HG02678 (cell line): ENCODE measurements around the gene ATP5MK.
"Not testable (repeated sequence)": the region's sequence is repeated elsewhere in the genome, so short reads cannot be mapped to it uniquely, and the experiment has no call there.

Source experiments
- ATAC-seq: cut with Tn5 transposase; IDR thresholded peaks from one replicate; pipeline ENCODE4 v1.9.1; 2021; ENCODE audit warnings: mild to moderate bottlenecking, moderate library complexity; ENCODE audit not compliant: unreplicated experiment

The ATP5MK gene

DNA sequence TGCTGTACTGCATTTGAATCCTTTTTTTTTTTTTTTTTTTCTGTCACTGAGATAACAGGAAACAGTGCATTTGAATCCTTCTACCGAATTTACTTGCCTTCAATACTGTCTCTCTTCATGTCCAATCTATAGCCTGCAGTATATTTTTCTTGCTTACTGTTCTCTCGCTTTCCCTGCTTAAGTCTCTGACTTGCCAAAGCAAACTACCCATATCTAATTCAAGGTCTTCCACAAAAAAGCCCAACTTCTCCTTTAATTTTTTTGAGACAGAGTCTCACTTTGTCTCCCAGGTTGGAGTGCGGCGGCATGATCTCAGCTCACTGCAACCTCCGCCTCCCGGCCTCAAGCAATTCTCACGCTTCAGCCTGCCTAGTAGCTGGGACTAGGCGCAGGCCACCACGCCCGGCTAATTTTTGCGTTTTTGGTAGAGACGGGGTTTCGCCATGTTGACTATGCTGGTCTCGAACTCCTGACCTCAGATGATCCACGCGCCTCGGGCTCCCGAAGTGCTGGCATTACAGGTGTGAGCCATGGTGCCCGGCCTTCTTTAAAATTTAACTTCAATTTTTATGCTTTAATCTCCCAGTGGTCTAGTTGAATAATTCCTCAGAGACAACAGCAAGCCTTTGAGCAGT, 1.0 kb upstream of the ATP5MK start:
- no peak for ATAC-seq

DNA sequence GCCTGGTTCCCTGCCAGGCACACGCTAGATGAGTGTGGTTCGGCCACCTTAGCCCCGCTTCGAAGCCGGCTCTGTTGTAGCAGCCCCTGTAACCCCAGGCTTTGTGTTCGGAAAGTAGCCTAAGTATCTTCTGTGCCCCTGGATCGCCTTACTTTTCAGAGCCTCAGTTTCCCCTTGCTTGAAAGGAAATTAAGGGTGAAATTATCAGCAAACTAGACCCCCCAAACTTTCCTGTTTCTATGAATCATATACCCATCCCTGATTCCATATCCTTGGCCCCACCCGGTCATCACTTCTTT, 463 bp upstream of the ATP5MK start:
- ATAC-seq, result no peak

DNA sequence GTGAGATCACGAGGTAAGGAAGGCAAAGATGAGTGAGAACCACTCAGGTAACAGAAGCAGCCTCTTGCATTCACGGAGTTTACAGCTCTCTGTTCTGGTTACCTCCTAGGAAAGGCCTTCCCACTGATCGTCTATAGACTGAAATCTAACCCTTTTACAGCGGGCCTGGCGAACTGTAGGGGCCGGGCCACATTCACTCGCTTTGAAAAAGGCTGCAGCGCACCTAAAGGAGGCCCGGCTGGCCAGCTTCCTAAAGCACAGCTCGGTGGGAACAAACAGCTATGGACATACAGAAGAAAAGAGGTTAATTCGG, 565 bp downstream of the ATP5MK start:
- no peak for ATAC-seq

DNA sequence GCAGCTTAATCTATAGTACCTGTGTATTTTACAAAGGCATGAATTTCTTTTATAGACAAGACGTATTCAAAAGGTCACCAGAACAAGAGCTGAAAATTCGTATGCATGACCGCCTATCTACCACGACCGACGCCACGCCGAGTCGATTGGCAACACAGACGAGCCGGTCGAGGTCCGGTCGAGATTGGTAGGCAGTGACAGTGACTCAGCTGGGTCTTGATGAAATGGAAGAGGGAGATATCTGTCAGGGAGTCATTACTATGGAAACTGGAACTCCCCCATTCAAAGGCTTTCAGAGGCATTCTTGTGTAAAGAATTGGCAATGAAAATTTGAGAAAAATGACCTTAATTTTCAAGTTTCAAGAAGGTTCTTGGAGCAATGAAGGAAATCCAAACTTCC, 2.1 kb downstream of the ATP5MK start:
- ATAC-seq, result no peak

DNA sequence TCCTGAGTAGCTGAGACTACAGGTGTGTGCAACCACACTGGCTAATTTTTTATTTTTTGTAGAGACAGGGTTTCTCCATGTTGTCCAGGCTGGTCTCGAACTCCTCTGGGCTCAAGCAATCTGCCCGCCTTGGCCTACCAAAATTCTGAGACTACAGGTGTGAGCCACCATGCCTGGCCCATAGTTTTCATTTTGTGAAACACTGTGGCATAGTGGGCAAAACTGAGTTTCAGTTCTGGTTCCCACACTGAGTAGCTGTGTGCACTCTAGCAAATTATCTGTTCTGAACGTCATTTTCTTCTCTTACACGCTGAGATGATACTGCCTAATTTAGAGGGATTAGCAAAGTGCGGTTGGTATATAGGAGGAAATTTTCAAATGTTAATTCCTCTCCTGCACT, 13.5 kb downstream of the ATP5MK start:
- peak; percentile 57 for ATAC-seq

DNA sequence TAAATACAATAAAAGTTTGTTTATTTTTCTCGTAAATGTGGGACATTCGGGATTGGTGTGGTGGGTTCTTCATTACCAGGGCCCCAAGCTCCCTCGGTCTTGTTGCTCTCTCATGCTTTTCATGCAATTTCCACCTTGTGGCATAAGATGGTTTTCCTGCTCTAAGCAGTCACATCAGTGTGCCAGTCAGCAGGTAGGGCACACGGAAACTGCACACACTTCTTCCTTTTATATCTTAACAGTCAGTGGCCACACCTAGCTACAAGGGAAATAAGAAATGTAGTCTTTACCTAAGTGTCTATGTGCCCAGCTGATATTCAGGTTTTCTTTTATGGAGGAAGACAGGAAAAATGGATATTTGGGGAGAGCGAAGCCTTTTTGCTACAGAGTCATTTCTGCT, 22.0 kb downstream of the ATP5MK start:
- ATAC-seq, result no peak

DNA sequence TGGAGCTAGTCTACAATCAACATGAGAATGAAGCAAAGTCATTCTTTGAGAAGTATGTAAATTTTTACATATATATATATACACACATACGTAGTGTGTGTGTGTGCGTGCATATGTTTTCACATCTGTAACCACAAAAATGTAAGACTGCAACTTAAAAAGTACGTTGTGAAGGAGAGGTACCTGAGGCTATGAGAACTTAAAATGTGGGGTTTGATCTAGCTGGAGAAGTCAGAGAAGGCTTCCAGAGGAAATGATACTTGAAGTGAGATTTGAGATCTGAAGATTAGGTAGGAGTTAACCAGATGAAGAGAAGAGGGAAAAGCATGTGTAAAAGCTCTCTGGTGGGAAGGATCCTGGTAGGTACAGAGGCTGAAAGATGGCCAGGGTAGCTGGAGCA, 22.7 kb downstream of the ATP5MK start:
- no peak for ATAC-seq

DNA sequence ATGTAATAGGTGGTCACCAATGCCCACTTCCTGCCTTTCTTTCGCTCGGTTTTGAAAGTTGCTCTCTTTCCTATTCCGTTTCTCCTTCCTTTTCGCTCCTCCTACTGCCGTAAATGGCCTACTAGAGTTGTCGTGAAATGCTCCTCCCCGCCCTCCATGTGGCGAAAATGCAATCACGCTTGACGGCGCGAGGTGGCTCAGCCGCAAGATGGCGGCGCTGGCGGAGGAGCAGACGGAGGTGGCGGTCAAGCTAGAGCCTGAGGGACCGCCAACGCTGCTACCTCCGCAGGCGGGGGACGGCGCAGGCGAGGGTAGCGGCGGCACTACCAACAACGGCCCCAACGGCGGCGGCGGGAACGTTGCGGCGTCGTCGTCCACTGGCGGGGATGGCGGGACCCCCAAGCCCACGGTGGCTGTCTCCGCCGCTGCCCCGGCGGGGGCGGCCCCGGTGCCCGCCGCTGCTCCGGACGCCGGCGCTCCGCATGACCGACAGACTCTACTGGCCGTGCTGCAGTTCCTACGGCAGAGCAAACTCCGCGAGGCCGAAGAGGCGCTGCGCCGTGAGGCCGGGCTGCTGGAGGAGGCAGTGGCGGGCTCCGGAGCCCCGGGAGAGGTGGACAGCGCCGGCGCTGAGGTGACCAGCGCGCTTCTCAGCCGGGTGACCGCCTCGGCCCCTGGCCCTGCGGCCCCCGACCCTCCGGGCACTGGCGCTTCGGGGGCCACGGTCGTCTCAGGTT, 28.3 kb downstream of the ATP5MK start, which contains the start of gene TAF5:
TAF5 (plus strand) TSS at position 195 of the 737 bp plus-strand sequence; CDS start at position 209, 14 bp downstream.
- peak; percentile 54 for ATAC-seq

DNA sequence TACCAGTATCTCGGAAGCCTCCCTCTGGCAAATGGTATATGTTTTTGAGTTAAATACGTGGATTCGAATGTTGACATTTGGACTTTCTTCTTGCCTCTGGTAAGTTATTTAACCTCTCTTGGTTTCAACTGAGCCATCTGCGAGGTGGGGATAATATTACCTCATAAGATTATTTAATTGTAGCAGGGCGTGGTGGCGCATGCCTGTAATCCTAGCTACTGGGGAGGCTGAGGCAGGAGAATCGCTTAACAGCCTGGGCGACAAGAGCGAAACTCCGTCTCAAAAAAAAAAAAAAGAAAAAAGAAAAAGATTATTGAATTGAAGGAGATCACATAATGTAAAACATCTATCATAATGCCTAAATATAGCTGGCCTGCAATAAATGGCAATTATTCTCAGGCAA, 28.9 kb downstream of the ATP5MK start:
- ATAC-seq, result no peak

DNA sequence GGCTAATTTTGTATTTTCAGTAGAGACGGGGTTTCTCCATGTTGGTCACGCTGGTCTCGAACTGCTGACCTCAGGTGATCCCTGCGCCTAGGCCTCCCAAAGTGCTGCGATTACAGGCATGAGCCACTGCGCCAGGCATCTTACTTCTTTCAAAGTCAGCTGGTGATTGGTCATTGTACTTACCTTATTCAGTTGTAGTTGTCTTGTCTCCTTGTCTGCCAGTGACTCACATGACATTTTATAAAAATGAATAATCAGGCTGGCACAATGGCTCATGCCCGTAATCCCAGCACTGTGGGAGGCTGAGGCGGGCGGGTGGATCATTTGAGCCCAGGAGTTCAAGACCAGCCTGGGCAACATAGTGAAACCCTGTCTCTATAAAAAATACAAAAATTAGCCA, 35.5 kb downstream of the ATP5MK start:
- not testable (repeated sequence) for ATAC-seq

DNA sequence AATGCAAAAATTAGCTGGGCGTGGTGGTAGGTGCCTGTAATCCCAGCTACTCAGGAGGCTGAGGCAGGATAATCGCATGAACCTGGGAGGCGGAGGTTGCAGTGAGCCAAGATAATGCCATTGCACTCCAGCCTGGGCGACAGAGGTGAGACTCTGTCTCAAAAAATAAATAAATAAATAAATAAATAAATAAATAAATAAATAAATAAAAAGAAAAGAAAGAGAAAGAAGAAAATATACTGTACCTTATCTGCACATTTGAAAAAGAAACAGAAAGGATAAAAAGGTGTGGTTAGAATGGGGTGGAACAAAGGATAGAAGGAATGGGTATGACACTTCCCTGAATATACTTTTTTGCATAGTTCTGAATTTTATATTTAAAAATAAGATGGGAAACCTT, 36.8 kb downstream of the ATP5MK start:
- ATAC-seq, result not testable (repeated sequence)

DNA sequence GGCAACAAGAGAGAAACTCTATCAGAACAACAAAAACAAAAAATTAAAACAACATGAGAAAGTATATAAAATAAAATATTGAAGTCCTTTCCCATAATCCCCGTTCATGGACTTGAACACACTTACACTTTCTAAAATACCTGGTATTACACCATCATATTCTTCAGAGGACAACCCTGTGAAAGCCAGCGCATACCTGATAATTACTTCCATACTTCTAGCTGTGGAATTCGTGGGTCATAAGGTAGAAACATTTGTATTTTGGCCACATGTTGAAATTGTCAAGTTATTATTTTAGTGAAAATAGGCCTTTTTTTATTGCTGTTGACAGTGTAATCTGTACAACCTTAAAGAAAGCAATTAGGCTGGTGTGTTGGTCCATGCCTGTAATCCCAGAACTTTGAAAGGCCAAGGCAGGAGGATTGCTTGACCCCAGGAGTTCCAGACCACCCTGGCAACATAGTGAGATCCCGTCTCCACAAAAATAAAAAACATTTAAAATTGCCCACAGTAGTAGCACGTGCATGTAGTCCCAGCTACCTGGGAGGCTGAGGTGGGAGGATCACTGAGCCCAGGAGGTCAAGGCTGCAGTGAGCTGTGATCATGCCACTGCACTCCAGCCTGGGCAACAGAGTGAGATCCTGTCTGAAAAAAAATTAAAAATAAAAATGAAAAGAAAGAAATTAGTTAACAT, 40.2 kb downstream of the ATP5MK start:
- ATAC-seq, result no peak

DNA sequence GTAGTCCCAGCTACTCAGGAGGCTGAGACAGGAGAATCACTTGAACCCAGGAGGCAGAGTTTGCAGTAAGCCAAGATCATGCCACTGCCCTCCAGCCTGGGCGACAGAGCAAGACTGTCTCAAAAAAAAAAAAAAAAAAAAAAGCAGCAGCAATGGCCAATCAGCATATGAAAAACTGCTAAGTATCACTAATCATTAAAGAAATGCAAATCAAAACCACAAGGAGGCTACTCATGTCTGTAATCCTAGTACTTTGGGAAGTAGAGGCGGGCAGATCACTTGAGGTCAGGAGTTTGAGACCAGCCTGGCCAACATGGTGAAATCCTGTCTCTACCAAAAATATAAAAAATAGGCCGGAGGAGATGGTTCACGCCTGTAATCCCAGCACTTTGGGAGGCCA, 41.7 kb downstream of the ATP5MK start:
- not testable (repeated sequence) for ATAC-seq

DNA sequence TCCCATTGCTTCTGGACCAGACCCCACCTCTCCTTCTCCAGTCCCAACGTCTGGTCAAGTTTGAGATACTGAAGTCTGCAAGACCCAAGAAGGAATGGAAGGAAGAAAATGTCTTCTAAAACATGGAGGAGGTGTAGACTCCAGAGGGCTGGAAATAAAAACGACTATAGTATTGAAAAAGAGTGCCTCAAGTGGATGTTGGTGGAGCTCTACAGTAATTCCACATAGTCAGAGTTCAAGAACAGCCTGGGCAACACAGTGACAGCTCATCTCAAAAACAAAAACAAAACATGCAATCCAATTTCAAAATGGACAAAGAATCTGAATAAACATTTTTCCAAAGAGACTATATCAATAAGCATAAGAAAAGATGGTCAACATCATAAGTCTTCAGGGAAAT, 43.0 kb downstream of the ATP5MK start:
- ATAC-seq, result no peak

DNA sequence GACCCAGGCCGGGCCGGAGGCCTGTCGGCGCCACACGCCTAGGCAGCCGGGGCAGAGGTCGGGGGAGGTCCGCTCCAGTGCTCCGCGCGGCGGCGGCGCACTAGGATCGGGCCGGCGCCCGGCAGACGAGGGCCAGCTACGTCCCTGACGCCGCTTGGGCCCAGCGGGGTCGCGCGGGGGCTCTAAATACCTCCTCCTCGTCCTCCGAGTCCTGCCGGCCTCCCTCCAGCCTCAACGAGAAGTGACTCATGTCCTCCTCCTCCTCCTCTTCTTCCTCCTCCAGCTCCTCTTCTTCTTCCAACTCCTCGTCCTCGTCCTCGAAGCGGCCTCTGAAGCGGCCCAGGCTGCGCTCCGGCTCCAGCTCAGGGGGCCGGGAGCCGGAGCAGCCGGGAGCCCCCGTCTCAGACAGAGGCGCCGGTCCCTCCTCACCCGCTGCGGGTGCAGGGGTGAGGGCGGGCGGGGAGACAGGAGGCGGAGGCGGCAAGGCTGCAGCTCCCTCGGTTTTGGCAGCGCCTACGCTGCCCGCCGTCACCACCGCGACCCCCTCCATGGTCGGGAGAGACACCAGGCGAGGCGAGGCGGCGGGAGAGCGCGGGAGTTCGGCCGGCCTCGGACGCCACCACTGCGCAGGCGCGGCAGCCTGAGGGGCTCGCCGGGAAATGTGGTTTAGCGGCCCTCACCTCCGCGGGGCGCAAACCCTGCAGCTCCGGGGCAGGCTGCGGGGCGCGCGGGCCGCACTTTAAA, 45.6 kb downstream of the ATP5MK start, which contains the start of gene PCGF6:
PCGF6 (minus strand) TSS at position 624 of the 744 bp plus-strand sequence; CDS start at position 550, 74 bp downstream.
- peak; percentile 85 for ATAC-seq

DNA sequence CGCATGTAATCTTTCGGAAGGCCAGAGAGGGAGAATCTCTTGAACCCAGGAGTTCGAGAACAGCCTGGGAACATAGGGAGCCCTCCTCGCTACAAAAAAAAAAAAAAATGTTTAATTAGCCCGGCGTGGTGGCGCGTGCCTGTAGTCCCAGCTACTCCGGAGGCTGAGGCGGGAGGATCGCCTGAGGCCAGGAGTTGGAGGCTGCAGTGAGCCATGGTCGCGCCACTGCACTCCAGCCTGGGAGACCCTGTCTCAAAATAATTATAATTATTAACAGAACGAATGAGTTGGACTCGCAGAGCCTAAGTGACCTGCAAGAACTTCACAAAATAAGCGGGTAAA, 46.1 kb downstream of the ATP5MK start:
- ATAC-seq, result no peak
